ENCODE results near the gene CCDC197. TPM values are rescaled to one million over a fixed set of nuclear protein-coding genes. Genes with fewer than 3 reads are reported as not detected.

Gene CCDC197
- total and polyA plus RNA-seq, 2 of the 4 experiments (the other 2 are of a cell fraction): not detected

GRCh38 chr14:94001016-94001415 lies 3.9 kb downstream of the CCDC197 start:
- intact Hi-C loops (cut with micrococcal nuclease) (loop anchor here (1.0 to 5.0 kb wide), 2 partner anchors 44 to 62 kb away; no protein-coding TSS in a partner anchor), in situ Hi-C loops (cut with MboI; ENCODE audit: low sequenced_read_pairs) (loop anchor here (5.0 kb wide), 1 partner anchor 59 kb away; no protein-coding TSS in a partner anchor), dilution Hi-C loops (cut with HindIII; ENCODE audit: low sequenced_read_pairs, unreplicated experiment) (no loop called here)
- Histone ChIP-seq H3K27me3 (ENCODE audit: control insufficient read depth, insufficient read depth, low read length) (peaks cover 25% of the 10 kb centered on the region), H3K56ac (ENCODE audit: extremely low read depth, insufficient read depth, low read length) (no peak overlapping the region), H2BK20ac (ENCODE audit: low read depth, low read length) (no peak overlapping the region), H4K20me1 (ENCODE audit: insufficient read depth, low read length) (no peaks in the 10 kb centered on the region), H3K9ac (ENCODE audit: low read depth, low read length) (no peak overlapping the region), H2BK120ac (ENCODE audit: low read depth, low read length) (no peak overlapping the region), H2BK15ac (ENCODE audit: low read depth, low read length) (no peak overlapping the region), H2AFZ (replicated peaks; ENCODE audit: low read length, poor library complexity) (no peak overlapping the region), H3K4me1 (ENCODE audit: control insufficient read depth, insufficient read depth, low read length) (no peaks in the 10 kb centered on the region), H2AK5ac (ENCODE audit: low read depth, low read length) (no peak overlapping the region), H2AK9ac (replicated peaks; ENCODE audit: low read depth, low read length, poor library complexity) (no peak overlapping the region), H3K36me3 (ENCODE audit: control insufficient read depth, insufficient read depth, low read length) (no peaks in the 10 kb centered on the region), H3K79me1 (ENCODE audit: low read depth in 1 of 2, low read length in 2 of 2) (no peaks in the 10 kb centered on the region), H3K9me1 (ENCODE audit: insufficient read depth, low read length) (no peaks in the 10 kb centered on the region), H3K4me2 (ENCODE audit: low read depth, low read length) (no peak overlapping the region), H3K4ac (ENCODE audit: low read depth, low read length) (no peak overlapping the region), H3K9me3 (ENCODE audit: control insufficient read depth, insufficient read depth, low read length) (no peaks in the 10 kb centered on the region), H3K27ac (ENCODE audit: insufficient read depth, low read length) (no peak overlapping the region), H3K4me3 (ENCODE audit: insufficient read depth, low read depth, low read length) (no peak overlapping the region), H4K8ac (ENCODE audit: low read depth in 2 of 2, low read length in 2 of 2) (no peak overlapping the region), H3K14ac (replicated peaks; ENCODE audit: low read depth, low read length) (no peak overlapping the region), H2BK5ac (ENCODE audit: low read depth, low read length, poor library complexity, severe bottlenecking) (no peak overlapping the region), H3K18ac (ENCODE audit: low read depth, low read length) (no peak overlapping the region), H4K5ac (ENCODE audit: low read depth, low read length) (no peak overlapping the region), H4K91ac (ENCODE audit: insufficient read depth, low read depth, low read length) (no peak overlapping the region), H3K23ac (ENCODE audit: low read depth, low read length) (no peak overlapping the region)
- ChIA-PET POLR2A (ENCODE audit: unreplicated experiment) (no interaction called here), CTCF (interaction anchor here (0.9 to 5.3 kb wide), 3 partner anchors 59 to 136 kb away, joined by 3 to 50 read pairs (median 8); no protein-coding TSS in a partner anchor)
- TF ChIP-seq BHLHE40 (IDR thresholded peaks at IDR 0.05; ENCODE audit: low read depth, low read length): no peak
- 72% methylated on average over 13 of the region's 13 CpGs; no CpG with 5 or more reads in 1 of the 2 experiments for WGBS, 2 experiments (ENCODE audit: extremely low coverage in 2 of 2, insufficient read length in 1 of 2)
- ATAC-seq (ENCODE audit: low read depth) (no peak), DNase-seq (no peak)
- no TSS peak for BruUV-seq (replicated peaks)

Measured in IMR-90 (cell line).